ENCODE data around the gene AKNA. TPM values are rescaled to one million over a fixed set of nuclear protein-coding genes. Genes with fewer than 3 reads are reported as not detected.
A peak's percentile ranks its signal among the peaks of the same experiment; 100 is the strongest.

Gene AKNA
- polyA plus RNA-seq, 10 donors = 8.2 to 15.5 (median 9.6) TPM

DNA sequence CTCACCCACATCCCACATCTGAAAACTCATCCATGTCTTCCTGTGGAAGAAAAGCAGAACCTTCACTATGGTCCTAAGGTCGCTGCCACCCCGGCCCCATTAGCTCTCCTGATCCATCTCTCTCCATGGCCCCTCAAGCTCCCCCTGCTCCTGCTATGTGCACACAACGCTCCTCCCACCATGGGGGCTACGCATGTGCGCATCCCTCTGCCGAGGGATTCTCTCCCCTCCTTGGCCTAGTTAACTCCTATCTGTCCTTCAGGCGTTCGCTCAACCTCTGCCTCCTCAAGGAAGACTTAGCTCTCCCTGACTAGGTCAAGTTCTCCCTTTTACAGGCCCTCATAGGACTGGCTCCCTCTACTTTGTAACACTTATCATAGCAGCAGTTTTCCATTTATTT, 9.8 kb downstream of the AKNA start:
- no peak for DNase-seq

DNA sequence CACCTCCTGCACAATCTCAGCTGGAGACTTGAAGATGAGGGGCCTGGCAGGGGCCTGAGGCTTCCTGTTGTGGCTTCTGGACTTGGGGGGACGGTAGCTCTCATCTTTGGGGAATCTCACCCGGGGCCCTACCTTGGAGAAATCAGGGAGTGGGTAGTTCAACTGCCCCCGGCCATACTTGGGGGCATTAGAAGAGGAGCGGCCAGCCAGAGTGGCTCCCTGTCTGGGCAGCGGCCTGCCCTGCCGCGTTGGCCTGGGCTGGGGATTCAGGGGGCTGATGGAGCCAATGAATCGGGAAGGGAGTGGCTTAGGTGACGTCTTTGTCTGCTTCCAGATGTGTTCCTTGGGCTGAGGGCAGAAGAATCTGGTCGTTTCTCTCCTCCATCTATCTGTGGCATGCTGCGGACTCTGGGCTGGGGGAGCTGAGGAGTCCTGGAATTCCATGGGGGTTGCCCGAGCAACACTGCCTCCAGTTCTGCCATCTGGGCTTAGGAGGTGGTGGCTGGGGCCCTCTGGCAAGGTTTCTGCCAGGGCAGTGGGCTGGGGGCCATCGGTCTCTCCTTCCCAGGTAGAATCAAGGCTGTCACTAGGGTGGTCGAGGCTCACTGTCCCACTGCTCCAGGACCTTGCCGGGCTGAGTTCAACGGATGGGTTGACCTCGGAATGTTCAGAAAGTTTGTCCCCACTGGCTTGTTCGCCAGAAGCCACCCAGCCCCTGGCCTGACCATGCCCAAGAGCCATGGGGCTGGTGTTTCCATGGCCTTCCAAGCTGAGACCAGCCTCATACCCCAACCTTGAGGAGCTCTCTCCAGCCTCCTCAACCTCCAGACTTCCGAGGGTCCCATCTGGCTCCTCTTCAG, 11.0 kb downstream of the AKNA start:
- DNase-seq = no peak

DNA sequence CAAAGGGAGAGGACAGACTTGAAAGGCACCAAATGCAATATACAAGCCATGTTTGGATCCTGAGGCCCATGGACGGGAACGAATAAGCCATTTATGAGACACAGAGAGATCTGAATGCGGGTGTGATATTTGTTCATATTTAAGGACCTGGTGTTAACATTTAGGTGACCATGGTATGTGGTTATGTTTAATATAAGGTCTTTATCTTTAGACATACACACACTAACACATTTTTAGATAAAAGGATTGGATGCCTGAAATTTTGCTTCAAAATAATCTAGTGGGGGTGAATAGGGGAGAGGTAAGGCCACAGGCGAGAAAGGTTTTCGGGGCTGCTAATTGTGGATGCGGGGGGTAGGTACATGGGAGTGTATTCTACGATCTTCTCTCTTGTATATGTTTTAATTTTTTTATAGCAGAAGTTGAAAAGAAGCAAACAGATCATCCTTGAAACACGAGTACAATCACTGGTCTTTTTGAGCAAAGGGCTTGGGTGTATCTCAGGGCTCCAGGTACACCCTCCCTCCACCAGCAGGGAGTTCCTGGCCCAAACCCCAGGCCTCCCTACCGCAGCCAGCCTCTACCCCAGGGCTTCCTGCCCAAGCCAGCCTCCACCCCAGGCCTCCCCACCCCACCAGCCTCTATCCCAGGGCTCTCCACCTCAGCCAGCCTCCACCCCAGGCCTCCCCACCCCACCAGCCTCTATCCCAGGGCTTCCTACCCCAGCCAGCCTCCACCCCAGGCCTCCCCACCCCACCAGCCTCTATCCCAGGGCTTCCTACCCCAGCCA, 12.2 kb downstream of the AKNA start:
- DNase-seq = no peak

DNA sequence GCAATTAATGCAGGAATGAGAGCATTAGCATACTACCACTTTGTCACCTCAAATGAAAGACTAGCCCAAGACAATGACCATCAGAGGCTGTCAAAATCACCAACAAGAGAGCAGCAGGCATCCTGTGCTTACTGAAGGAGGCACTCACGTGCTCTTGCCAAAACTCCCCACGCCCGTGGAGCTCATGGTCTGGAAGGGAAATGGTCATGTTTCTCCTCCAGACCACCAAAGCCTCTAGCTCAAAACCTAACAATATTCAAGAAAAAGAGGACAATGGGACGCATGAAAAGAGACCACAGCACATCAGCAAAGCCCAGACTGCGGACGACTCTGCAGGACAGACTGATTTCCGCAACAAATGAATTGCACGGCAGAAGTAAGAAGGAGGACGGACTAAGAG, 12.8 kb downstream of the AKNA start:
- no peak for DNase-seq

DNA sequence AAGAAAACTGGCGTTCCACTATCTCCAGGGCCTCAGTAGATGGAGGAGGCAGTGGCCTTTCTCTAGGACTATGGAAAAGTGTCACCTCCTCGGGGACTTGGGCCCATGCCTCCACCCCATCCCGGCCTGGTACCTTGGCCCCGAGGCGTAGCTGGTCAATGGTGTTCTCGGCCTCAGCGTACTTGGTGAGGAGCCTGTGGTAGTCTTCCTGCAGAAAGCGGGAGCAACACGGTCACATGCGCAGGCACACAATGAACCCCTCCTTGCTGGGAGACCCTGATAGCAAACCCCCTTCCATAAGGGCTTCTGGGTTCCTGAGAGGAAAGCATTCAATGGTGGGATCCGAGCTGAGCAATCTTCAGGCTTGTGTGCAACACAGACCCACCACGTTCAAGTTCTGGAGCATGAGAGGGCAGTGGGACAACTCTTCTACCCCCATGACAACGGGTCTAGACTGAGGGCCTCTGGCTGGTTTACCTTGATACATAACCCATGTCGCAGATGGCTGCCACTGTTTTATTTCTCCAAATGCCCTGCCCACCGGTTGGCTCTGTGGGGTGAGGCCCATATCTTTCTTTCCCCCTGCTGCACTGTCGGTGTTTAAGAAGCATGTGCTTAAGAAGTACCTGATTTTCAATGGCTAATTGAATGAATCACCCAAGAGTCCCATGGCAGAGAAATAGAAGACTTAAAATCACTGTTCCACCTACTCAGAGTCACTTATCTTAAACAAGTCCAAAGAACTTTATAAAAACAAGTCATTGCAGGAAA, 13.6 kb downstream of the AKNA start:
- DNase-seq = no peak

DNA sequence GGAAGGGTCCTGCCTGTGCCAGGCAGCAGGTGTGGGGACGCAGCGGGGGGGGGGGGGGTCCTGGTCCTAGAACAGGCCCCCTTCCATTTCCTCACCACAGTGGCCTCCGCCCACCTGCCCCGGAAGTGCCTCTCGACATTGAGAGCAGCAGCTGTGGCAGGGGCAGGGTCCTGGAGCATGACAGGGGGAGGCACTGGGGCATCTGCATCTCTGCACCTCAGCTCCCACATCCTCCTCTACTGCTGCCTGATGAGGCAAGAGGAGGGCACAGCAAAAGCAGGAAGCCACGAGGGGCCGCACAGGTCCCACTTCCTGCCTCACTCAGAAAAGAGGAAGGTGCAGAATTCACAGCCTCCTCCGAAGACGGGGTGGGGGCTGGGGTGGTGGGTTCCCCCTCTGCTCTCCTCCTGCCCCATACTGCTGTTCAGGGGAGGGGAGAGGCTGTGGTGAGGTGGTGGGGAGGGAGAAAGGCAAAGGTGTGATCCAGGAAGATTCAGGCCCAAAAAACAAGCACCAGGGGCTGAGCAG, 14.8 kb downstream of the AKNA start:
- DNase-seq = peak in 1 of 3 donors; percentile 58

DNA sequence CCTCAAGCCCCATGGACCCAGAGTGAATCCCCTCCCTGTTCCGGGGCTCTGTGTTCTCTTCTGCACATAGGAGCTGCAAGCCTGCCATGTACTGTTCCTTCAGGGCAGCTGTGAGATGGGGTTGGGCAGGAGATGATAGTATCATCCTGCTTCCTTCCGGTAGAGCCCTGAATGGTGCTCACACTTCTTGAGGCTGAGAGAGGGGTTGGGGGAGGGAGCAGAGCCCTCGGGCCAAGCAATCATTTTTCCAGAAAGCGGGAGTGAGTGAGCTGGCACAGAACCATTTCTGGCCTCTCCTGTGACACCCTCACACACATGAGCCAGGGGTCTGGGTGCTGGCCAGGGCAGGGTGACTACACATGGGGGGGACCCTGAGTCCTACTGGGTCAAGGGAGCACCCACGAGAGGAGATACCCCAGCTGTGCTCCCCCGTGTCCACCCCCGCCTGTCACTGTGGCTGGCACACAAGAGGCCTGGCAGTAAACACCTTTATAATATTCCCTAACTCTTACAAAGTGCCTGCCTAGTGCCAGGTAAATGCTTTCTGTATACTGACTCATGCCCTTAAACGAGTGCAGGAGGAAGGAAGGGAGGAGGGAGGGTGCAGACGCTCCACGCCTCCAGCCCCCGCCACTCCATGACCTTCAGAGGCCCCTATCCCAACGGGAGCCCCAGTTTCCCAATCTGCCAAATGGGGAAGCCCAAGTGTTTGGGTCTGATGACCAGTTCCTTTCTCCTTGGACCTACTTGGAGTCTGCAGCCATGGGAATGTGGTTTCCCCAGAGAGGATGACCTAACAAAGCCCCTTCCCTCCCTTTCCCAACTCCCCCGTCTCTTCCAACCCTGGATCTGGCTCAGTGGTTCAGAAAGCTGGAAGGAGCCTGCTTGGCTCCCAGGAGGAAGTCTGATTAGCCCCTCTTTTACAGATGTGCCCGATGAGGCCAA, 15.5 kb downstream of the AKNA start:
- DNase-seq = peak in 1 of 3 donors; percentile 54

DNA sequence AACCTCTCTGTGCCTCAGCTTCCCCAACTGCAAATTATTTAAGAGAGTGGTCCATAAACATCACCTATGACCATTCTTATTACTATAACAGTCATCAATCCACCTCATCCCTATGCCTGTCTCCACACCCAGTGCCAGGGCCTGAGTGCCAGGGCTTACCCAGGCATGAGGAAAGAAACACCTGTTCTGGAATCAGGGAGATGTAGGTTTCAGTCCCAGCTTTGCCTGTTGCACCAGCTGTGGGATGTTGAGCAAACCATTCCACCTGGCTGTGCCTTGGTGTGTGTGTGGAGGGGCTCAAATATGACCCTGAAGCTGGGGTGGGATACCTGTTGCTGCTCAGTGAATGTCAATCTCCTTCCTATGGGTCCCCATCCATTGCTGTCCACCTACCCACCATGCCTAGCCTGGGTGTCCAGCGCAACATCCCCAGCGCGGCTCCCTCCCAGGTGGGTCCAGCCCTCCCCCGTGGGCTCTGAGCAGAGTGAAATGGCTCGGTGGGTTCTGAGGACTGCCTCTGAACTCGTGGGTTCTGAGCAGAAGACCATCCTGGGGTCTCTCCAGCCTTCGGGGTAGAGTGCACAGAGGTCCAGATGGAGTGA, 16.3 kb downstream of the AKNA start:
- DNase-seq = no peak

DNA sequence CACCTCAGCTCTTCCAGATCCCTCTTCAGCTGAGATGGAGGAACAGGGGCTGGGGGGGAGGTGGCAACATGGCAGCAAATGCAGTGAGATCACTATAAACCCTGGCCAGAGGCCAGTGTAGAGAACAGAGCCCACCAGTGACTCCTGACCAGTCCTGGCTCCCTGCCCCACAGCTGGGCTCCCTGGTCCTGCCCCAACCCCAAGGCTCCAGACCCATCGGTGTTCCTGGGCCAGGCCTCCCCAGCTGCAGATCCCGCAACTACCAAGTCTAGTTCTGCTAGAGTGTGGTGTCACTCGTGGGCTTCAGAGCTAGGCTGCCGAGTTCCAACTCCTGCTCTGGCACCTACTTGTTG, 16.8 kb downstream of the AKNA start:
- no peak for DNase-seq

DNA sequence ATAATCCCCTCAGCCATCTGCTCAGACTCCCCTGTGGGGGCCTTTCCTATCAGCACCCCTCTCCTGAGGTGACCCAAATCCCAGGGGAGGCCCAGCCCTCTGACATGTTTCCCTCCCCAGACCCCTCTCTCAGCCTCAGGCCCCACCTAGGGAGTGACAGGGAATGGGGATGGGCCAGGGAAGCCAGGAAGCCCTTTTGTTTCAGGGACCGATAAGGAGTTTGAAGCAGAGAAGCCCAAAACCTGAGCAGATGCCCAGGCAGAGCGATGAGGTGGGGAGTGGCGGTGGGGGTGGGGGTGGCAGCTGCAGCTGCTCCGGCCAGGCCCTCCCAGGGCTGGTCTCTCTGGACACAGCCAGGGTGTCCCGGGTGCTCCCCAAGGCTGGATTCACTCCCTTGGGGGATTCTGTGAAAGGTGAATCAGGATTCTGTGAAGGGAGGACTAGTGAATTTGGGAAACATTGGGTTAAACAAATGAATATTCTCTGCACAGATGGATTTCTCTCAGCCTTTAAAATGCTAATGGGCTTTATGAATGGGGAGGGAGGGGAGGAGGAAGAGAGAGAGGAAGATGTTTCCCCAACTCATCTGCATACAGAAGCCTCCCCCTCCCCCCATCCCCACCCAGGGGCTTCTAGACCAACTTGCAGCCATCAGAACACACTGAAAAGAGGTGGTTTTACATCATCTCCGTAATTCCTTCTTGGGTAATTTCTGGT, 17.4 kb downstream of the AKNA start:
- DNase-seq = no peak

DNA sequence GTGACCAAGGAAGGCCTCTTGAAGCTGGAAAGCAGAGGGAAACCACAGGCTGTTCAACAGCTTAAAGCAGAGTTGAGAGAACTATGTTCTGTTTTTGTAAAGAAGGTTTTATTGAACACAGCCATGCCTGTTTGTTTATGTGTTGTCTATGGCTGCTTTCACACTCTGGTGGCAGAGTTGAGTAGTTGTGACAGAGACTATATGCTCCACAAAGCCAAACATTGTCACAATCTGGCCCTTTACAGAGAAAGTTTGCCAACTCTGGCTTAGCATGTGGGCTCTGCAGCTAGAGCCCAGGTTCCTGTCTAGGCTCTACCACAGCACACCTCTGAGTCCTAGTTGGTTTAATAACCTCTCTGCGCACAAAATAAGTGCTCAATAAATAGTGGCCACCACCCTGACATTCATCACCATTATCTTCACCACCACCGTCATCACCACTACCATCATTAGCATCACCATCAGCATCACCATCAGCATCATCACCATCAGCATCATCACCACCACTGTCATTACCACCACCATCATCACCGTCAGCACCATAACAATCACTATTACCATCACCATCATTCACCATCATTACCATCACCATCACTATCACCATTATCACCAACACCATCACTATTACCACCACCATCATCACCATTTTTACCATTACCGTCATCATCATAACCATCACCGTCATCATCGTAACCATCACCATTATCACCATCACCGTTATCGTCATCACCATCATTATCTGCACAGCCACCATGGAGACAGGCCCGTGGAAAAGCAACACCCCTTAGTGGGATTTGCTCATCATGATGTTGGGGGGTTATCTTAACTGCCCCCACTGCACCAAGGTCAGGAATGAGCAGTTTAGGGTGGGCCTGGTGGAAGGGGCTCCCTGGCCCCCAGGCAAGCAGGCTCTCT, 18.3 kb downstream of the AKNA start:
- DNase-seq = no peak

DNA sequence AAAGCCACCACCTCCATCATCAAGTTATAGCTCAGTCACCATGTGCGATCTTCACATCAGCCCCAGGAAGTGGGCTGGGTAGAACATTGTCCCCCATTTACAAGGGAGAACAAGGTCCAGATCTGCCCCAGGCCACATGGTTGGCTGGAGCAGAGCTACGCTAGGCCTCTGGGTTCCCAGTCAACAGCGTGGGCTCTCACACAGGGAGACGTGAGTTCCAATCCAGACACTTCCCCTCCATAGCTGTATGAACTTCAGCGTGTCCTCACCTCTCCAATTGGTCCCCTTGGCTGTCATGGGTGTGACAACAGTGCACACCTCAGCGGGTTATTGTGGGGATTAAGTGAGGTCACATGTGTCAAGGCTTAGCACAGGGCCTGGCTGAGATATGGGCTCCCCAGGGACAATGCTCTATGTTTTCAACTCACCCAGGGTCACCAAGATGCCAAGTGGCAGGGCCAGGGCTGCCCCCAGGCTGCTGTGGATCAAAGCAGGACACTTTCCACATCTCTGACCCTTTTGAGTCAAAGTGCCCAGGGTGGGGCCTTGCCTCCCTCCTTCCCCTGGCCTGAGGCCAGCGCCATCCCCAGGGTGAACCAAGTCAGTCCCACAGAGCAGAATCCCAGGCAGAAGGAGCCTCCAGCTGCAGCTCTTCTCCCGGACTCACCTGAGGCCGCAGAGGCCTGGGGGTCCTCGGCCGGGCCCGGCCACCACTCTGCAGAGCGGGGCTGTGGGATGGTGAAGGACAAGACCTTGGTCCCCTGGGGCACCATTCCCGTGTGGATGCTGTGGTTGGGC, 19.8 kb downstream of the AKNA start:
- no peak for DNase-seq

DNA sequence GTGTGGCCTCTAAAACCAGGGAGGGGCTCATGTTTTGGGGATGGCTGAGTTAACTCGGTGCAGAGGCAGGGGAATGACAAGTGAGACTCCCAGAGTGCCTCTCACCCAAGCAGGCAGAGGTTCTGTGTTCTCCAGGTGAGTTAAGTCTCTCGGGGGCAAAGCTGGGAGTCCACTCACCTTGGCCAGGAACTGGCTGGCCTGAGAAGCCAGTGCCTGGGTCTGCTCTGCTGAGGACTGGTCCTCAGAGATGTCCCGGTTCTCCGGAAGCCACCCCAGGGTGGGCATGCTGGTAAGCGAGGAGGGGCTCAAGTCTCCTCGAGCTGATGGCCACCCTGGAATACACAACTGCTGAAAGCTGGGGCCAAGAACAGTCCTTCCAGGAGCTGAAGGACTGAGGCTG, 20.4 kb downstream of the AKNA start:
- no peak for DNase-seq

DNA sequence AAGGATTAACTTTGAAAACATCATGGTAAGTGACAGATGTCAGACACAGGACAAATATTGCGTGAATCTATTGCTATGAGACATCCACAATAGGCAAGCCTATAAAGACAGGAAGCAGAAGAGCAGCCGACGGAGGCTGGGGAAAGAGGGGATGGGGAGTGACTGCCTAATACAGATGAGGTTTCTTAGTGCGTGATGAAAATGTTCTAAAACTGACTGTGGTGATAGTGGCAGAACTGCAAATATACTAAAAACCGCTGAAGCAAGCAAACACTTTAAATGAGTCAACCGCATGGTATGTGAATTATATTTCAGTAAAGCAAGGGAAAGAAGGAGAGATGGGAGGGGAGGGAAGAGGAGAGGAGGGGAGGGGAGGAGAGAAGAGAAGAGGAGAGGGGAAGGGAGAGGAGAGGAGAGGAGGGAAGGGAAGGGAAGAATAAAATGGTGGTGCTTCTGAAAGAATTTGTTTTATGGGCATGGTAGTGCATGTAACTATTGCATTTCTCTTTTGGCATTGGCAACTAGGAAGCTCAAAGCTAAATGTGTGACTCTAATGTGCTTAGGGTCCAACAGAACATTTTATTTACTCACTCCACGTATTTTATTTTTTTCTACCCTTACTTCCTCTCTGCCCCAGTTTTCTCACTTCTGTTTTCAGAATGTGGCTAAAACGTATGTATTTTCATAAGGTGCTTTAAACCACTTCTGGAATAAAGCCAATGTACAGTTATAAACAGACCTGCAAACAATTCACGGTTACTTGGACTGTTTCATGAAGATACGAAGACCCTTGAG, 21.3 kb downstream of the AKNA start:
- peak in 1 of 3 donors; percentile 87 for DNase-seq

DNA sequence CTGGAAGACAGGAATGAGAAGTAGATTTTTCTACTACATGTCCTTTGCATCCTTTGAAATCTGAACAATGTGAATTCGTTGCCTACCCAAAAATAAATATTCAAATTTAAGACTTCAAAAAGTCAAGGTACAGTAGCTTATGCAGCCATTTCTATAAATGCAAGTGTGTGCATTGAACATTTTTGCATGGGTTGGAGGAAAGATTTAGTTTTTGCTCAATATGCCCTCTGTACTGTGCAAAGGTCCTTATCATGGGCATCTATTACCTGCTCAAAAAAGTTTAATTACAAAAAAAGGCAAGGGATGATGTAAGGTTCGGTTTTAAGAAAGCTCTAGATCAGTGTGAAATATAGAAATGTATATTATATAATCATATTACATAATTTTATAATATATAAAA, 22.6 kb downstream of the AKNA start:
- DNase-seq = no peak

DNA sequence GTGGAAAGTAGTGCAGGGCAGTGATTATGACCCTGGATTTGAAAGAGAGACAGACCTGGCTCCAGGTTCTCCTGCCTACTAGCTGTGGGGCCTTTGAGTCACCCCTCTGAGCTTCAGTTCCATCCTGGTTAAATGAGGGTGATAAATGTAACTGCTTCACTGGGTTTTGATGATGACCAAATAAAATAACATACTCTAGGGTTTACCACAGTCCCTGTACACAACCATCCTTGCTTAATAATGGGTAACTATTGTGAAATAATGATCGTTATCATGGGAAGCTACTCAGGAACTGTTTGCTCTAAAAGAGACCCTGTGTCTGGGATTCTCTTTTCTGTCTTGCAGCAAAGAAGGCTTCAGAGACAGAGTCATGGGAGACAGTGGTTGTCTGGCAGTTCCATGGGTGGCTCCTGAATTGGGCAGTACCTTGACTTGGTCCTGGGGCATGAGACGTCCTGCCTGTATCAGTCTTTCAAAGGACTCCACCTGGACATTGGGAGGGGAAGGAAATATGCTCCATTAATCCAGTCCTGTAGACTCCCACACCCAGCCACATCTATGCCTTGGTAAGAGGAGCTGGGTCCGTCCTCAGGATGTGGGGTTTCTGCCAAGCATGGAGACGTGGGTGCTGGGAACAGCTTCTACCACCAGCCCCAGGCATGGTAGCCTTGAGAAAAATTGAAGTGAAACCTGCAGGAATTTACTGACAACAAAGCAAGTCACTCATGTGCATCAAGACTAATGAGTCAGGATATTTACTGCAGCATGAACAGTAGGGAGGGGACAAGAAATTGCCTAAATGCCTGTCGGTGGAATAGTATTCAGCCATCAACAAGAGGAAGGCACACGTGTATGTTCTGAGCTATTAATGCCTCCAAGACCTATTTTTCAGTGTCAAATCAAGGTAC, 23.4 kb downstream of the AKNA start:
- peak in 1 of 3 donors; percentile 74 for DNase-seq
